Measurements from ENCODE around the gene NOP16.

The NOP16 gene

DNA sequence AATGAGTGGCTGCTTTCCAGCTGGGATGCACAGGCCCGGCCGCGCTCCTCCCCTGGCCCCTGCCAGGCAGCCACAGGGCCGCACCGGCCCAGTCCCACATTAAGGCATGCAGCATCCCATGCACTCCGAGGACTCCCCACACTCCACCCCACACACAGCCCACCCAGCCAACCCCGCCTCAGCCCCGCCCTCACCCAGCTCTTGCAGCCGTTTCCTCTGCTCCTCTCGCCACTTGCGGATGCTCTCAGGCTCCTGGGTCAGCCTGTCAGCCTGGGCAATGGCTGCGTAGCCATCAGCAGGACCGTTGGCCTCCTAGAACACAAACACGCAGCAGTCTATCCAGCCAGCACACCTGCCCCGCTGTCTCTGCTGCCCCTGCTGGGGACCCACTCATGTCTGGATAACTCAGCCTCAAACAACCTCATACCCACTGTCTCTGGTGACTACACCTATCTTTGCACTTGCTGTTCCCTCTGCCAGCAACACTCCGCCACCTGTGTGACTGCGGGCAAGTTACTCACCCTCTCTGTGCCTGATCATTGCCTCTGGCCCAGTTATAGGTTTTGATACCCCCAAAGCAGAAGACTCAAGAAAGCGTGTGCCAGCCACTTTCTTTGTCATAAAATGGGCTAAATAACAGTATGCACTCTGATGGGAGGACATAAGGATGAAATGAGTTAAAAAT lies 9.5 kb upstream of the NOP16 start:
- no peaks in the 10 kb centered on the region for H3K27me3 ChIP-seq (ENCODE audit: control insufficient read depth, insufficient read depth, low read length)
- H3K4me3 ChIP-seq (ENCODE audit: low read length) = no peak overlapping the region
- WGBS (ENCODE audit: insufficient coverage, insufficient read length) = no CpG with 5 or more reads among the region's 18 CpGs
- H3K27ac ChIP-seq (ENCODE audit: low read length) = no peak overlapping the region
- no peaks in the 10 kb centered on the region for H3K36me3 ChIP-seq (ENCODE audit: control insufficient read depth, insufficient read depth, low read length)
- no peaks in the 10 kb centered on the region for H3K4me1 ChIP-seq (ENCODE audit: control insufficient read depth, insufficient read depth, low read length)
- no peaks in the 10 kb centered on the region for H3K9me3 ChIP-seq (ENCODE audit: control insufficient read depth, insufficient read depth, low read length)
- no peak for DNase-seq (ENCODE audit: low read depth, low spot score)

- Histone ChIP-seq H3K27me3 (ENCODE audit: control insufficient read depth, insufficient read depth, low read length) (no peaks in the 10 kb centered on the region), H3K4me1 (ENCODE audit: control insufficient read depth, insufficient read depth, low read length) (no peaks in the 10 kb centered on the region), H3K36me3 (ENCODE audit: control insufficient read depth, insufficient read depth, low read length) (no peaks in the 10 kb centered on the region), H3K4me3 (ENCODE audit: low read length) (no peak overlapping the region), H3K27ac (ENCODE audit: low read length) (no peak overlapping the region), H3K9me3 (ENCODE audit: control insufficient read depth, insufficient read depth, low read length) (no peaks in the 10 kb centered on the region)
- no CpG with 5 or more reads among the region's 6 CpGs for WGBS (ENCODE audit: insufficient coverage, insufficient read length)
- DNase-seq (ENCODE audit: low read depth, low spot score) = no peak
These were observed 7.9 kb upstream of the NOP16 start for GRCh38 chr5:176396330-176396729.

GRCh38 chr5:176394881-176395675 lies 6.7 kb upstream of the NOP16 start:
- Histone ChIP-seq H3K27ac (ENCODE audit: low read length) (no peak overlapping the region), H3K27me3 (ENCODE audit: control insufficient read depth, insufficient read depth, low read length) (no peaks in the 10 kb centered on the region), H3K4me1 (ENCODE audit: control insufficient read depth, insufficient read depth, low read length) (no peaks in the 10 kb centered on the region), H3K4me3 (ENCODE audit: low read length) (no peak overlapping the region), H3K9me3 (ENCODE audit: control insufficient read depth, insufficient read depth, low read length) (no peaks in the 10 kb centered on the region), H3K36me3 (ENCODE audit: control insufficient read depth, insufficient read depth, low read length) (no peaks in the 10 kb centered on the region)
- no CpG with 5 or more reads among the region's 11 CpGs for WGBS (ENCODE audit: insufficient coverage, insufficient read length)
- no peak for DNase-seq (ENCODE audit: low read depth, low spot score)

GRCh38 chr5:176394096-176394495 lies 5.7 kb upstream of the NOP16 start:
- WGBS (ENCODE audit: insufficient coverage, insufficient read length) = no CpG with 5 or more reads among the region's 9 CpGs
- no peak for DNase-seq (ENCODE audit: low read depth, low spot score)
- no peak overlapping the region for H3K4me3 ChIP-seq (ENCODE audit: low read length)
- no peaks in the 10 kb centered on the region for H3K4me1 ChIP-seq (ENCODE audit: control insufficient read depth, insufficient read depth, low read length)
- H3K27ac ChIP-seq (ENCODE audit: low read length) = no peak overlapping the region
- H3K9me3 ChIP-seq (ENCODE audit: control insufficient read depth, insufficient read depth, low read length) = no peaks in the 10 kb centered on the region
- H3K36me3 ChIP-seq (ENCODE audit: control insufficient read depth, insufficient read depth, low read length) = no peaks in the 10 kb centered on the region
- no peaks in the 10 kb centered on the region for H3K27me3 ChIP-seq (ENCODE audit: control insufficient read depth, insufficient read depth, low read length)

DNA sequence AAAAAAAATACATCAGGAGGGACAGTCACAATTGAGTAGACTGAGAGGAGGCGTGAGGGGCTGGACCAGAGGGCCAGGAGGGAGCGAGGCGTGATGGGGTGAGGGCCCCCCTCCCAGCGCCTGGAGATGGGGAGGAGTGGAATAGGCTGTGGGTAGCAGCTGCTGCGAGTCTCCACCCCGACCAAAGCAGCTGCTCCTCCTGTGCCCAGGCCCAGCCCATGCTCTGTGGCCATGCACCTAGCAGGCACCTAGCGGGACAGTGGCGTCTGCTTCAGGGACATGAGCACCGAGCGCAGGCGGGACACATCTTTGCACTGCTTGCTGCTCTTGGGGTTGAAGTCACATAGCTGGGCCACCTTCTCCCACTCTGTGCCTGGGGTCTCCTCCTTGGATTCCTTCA lies 4.1 kb upstream of the NOP16 start:
- H3K27me3 ChIP-seq (ENCODE audit: control insufficient read depth, insufficient read depth, low read length) = no peaks in the 10 kb centered on the region
- no CpG with 5 or more reads among the region's 11 CpGs for WGBS (ENCODE audit: insufficient coverage, insufficient read length)
- H3K4me3 ChIP-seq (ENCODE audit: low read length) = no peak overlapping the region
- no peaks in the 10 kb centered on the region for H3K9me3 ChIP-seq (ENCODE audit: control insufficient read depth, insufficient read depth, low read length)
- no peaks in the 10 kb centered on the region for H3K36me3 ChIP-seq (ENCODE audit: control insufficient read depth, insufficient read depth, low read length)
- H3K4me1 ChIP-seq (ENCODE audit: control insufficient read depth, insufficient read depth, low read length) = no peaks in the 10 kb centered on the region
- no peak for DNase-seq (ENCODE audit: low read depth, low spot score)
- no peak overlapping the region for H3K27ac ChIP-seq (ENCODE audit: low read length)

DNA sequence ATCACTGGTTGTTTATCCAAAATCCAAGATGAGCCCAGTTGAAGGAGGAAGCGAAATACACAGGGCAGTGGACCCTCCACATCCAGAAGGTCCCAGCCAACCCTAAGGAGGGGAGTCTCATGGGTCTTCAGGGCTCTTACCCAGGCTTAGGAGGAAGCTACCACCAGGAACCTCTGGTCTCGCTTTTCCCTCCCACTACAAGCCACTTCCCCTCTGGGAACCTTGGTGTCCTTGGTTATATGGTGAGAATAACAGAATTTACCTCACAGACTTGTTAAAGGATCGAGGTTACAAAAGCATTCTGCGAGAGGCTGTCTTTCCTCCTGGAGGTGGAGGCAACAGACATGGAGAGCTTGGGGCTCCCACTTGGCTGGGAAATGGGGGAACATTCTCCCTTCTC lies 3.6 kb upstream of the NOP16 start:
- no peaks in the 10 kb centered on the region for H3K27me3 ChIP-seq (ENCODE audit: control insufficient read depth, insufficient read depth, low read length)
- no peak overlapping the region for H3K27ac ChIP-seq (ENCODE audit: low read length)
- WGBS (ENCODE audit: insufficient coverage, insufficient read length) = no CpG with 5 or more reads among the region's 4 CpGs
- H3K36me3 ChIP-seq (ENCODE audit: control insufficient read depth, insufficient read depth, low read length) = no peaks in the 10 kb centered on the region
- no peaks in the 10 kb centered on the region for H3K4me1 ChIP-seq (ENCODE audit: control insufficient read depth, insufficient read depth, low read length)
- no peaks in the 10 kb centered on the region for H3K9me3 ChIP-seq (ENCODE audit: control insufficient read depth, insufficient read depth, low read length)
- DNase-seq (ENCODE audit: low read depth, low spot score) = no peak
- no peak overlapping the region for H3K4me3 ChIP-seq (ENCODE audit: low read length)

DNA sequence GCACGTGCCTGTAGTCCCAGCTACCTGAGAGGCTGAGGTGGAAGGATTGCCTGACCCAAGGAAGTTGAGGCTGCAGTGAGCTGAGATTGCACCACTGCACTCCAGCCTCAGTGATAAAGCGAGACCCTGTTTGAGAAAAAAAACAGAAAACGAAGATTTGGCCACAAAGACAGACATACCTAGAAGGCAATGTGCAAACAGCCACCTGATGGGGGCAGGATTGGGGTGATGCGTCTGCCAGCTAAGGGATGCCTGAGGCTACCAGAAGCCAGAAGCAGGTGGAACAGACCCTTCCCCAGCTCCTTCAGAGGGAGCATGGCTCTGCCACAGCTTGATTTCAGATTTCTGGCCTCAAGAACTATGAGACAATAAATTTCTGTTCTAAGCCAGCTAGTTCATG lies 3.1 kb upstream of the NOP16 start:
- no peaks in the 10 kb centered on the region for H3K36me3 ChIP-seq (ENCODE audit: control insufficient read depth, insufficient read depth, low read length)

DNA sequence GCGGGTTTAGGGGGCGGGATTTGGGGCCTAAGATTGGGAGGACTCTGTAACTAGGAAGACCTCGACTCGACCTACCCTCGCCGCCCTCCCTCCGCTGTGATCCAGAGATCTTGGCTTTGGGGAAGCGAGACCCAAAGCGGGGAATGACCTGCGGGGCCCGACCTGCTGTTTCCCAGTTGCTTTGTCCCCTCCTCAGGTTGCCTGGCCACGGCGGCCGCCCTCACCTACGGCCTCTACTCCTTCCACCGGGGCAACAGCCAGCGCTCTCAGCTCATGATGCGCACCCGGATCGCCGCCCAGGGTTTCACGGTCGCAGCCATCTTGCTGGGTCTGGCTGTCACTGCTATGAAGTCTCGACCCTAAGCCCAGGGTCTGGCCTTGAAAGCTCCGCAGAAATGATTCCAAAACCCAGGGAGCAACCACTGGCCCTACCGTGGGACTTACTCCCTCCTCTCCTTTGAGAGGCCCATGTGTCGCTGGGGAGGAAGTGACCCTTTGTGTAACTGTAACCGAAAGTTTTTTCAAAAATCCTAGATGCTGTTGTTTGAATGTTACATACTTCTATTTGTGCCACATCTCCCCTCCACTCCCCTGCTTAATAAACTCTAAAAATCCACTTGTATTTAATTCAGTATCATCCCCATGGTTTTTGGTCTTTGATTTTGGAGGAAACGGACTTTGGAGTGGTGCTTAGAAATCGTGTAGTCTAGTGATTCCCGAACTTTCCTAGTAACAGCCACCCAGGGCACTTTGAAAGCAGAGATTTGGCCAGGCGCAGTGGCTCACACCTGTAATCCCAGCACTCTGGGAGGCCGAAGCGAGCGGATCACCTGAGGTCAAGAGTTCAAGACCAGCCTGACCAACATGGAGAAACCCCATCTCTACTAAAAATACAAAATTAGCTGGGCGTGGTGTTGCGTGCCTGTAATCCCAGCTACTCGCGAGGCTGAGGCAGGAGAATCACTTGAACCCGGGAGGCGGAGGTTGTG lies 1.0 kb upstream of the NOP16 start:
- Histone ChIP-seq H3K27me3 (ENCODE audit: control insufficient read depth, insufficient read depth, low read length) (no peaks in the 10 kb centered on the region), H3K36me3 (ENCODE audit: control insufficient read depth, insufficient read depth, low read length) (peaks cover 10% of the 10 kb centered on the region; the same call in 1 of the 2 replicates)
- no CpG with 5 or more reads among the region's 41 CpGs for WGBS (ENCODE audit: insufficient coverage, insufficient read length)

More for the DNA sequence above, 3.1 kb upstream of the NOP16 start:
- DNase-seq (ENCODE audit: low read depth, low spot score) = no peak
- Histone ChIP-seq H3K4me1 (ENCODE audit: control insufficient read depth, insufficient read depth, low read length) (no peaks in the 10 kb centered on the region), H3K9me3 (ENCODE audit: control insufficient read depth, insufficient read depth, low read length) (no peaks in the 10 kb centered on the region), H3K27ac (ENCODE audit: low read length) (no peak overlapping the region), H3K27me3 (ENCODE audit: control insufficient read depth, insufficient read depth, low read length) (no peaks in the 10 kb centered on the region), H3K4me3 (ENCODE audit: low read length) (no peak overlapping the region)
- no CpG with 5 or more reads among the region's 4 CpGs for WGBS (ENCODE audit: insufficient coverage, insufficient read length)

DNA sequence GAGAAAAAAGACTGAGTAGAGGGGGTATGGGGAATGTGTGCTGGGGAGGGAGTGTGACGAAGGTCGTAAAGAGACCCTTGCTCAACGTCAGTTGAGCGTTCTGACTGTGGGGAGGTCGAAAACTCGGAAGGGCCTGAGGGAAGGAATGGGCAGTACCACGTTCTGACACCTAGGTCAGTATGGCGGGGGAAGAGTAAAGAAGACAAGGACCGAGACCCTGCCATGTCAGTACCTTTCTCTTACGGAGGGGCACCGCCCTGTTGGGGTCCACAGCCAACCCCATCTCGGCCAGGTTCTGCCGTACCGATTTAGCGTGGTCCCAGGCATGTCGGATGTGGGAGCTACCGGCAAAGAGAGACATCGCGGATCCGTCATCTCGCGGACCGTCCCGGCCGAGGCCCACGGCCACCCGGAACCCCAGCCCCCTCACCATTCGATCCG lies 375 bp downstream of the NOP16 start:
- Histone ChIP-seq H3K9me3 (ENCODE audit: control insufficient read depth, insufficient read depth, low read length) (no peaks in the 10 kb centered on the region), H3K4me3 (ENCODE audit: low read length) (peak overlapping the region; percentile 62), H3K27ac (ENCODE audit: low read length) (no peak overlapping the region), H3K36me3 (ENCODE audit: control insufficient read depth, insufficient read depth, low read length) (peaks cover 22% of the 10 kb centered on the region), H3K4me1 (ENCODE audit: control insufficient read depth, insufficient read depth, low read length) (no peaks in the 10 kb centered on the region), H3K27me3 (ENCODE audit: control insufficient read depth, insufficient read depth, low read length) (no peaks in the 10 kb centered on the region)
- DNase-seq (ENCODE audit: low read depth, low spot score) = no peak
- no CpG with 5 or more reads among the region's 29 CpGs for WGBS (ENCODE audit: insufficient coverage, insufficient read length)

More for the DNA sequence above, 1.0 kb upstream of the NOP16 start:
- no peaks in the 10 kb centered on the region for H3K9me3 ChIP-seq (ENCODE audit: control insufficient read depth, insufficient read depth, low read length)
- no peak for DNase-seq (ENCODE audit: low read depth, low spot score)
- H3K27ac ChIP-seq (ENCODE audit: low read length) = no peak overlapping the region
- no peaks in the 10 kb centered on the region for H3K4me1 ChIP-seq (ENCODE audit: control insufficient read depth, insufficient read depth, low read length)
- peak overlapping the region; percentile 78 for H3K4me3 ChIP-seq (ENCODE audit: low read length)

DNA sequence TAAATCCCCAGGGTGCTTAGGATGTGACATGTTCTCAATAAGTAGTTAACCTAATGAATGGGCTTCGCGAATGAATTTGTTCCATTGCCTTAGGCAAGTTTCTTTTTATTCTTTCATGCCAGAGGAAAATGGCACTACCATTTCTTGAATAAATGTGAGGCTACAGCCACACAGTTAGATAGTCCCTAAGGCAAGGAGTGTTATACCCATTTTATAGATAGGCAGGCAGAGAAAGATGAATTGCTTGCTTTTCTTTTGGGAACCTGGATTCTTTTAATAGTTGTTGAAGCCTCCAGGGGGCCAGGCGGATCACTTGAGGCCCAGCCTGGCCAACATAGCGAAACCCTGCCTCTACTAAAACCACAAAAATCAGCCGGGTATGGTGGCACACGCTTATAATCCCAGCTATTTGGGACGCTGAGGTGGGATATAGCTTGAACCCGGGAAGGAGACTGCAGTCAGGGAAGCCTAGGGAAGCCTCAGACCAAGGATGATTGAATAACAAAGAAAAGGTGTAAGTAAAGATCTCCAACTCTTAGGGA lies 943 bp downstream of the NOP16 start:
- no CpG with 5 or more reads among the region's 8 CpGs for WGBS (ENCODE audit: insufficient coverage, insufficient read length)
- DNase-seq (ENCODE audit: low read depth, low spot score) = no peak
- H3K4me1 ChIP-seq (ENCODE audit: control insufficient read depth, insufficient read depth, low read length) = no peaks in the 10 kb centered on the region
- peak overlapping the region; percentile 62; the same call in 1 of the 2 replicates for H3K4me3 ChIP-seq (ENCODE audit: low read length)
- peaks cover 26% of the 10 kb centered on the region for H3K36me3 ChIP-seq (ENCODE audit: control insufficient read depth, insufficient read depth, low read length)
- no peak overlapping the region for H3K27ac ChIP-seq (ENCODE audit: low read length)
- no peaks in the 10 kb centered on the region for H3K27me3 ChIP-seq (ENCODE audit: control insufficient read depth, insufficient read depth, low read length)
- no peaks in the 10 kb centered on the region for H3K9me3 ChIP-seq (ENCODE audit: control insufficient read depth, insufficient read depth, low read length)
